Calu3 (cell line): Measurements from ENCODE around the gene TRIO. TPM values are rescaled to one million over a fixed set of nuclear protein-coding genes. Genes with fewer than 3 reads are reported as not detected.
"Not testable (repeated sequence)": the region's sequence is repeated elsewhere in the genome, so short reads cannot be mapped to it uniquely, and the experiment has no call there.

Experiments
- Bru-seq: library from RNA; stranded (reverse); fragments of 400-500 nt; gene quantifications from one replicate; lab custom pipeline; 2021; lab: Mats Ljungman, UMichigan
- BruChase-seq, 2 experiments: library from RNA; stranded (reverse); fragments of 400-500 nt; gene quantifications; one replicate each; lab custom pipeline; 2021; lab: Mats Ljungman, UMichigan
- BruUV-seq: library from RNA; stranded (reverse); fragments of 400-500 nt; replicated peaks from 2 replicates; lab custom pipeline; 2021; lab: Mats Ljungman, UMichigan
- CTCF ChIA-PET: fragments of 300-600 bp; sonication (Branson Sonifier 250); formaldehyde crosslinking; loops from one replicate; lab custom pipeline; 2022; ENCODE audit warnings: antibody characterized with exemption; lab: Charles Lee
- DNase-seq: peaks from one replicate; pipeline ENCODE4 v3.0.0; 2022
- H3K27ac Mint-ChIP-seq: one replicate; pipeline ENCODE4 v1.8.0; 2022; ENCODE audit warnings: mixed read lengths; ENCODE audit not compliant: unreplicated experiment
- H3K27me3 Mint-ChIP-seq: one replicate; pipeline ENCODE4 v1.8.0; 2022; ENCODE audit warnings: mixed read lengths; ENCODE audit not compliant: unreplicated experiment
- H3K36me3 Mint-ChIP-seq: one replicate; pipeline ENCODE4 v1.8.0; 2022; ENCODE audit warnings: mild to moderate bottlenecking, moderate library complexity, mixed read lengths; ENCODE audit not compliant: insufficient read depth, unreplicated experiment
- H3K4me1 Mint-ChIP-seq: one replicate; pipeline ENCODE4 v1.8.0; 2022; ENCODE audit warnings: mild to moderate bottlenecking, low read depth, mixed read lengths; ENCODE audit not compliant: unreplicated experiment
- H3K4me3 Mint-ChIP-seq: one replicate; pipeline ENCODE4 v1.8.0; 2022; ENCODE audit warnings: mild to moderate bottlenecking, low read depth, moderate library complexity, mixed read lengths; ENCODE audit not compliant: unreplicated experiment
- H3K9me3 Mint-ChIP-seq: one replicate; pipeline ENCODE4 v1.8.0; 2022; ENCODE audit warnings: low read depth, mixed read lengths; ENCODE audit not compliant: unreplicated experiment
- CTCF ChIP-seq: fragments of 200-600 bp; IDR thresholded peaks from one replicate; pipeline ENCODE4 v1.8.0; 2022; ENCODE audit warnings: antibody characterized with exemption; ENCODE audit not compliant: unreplicated experiment
- intact Hi-C: fragments of 100-400 bp; cut with micrococcal nuclease; formaldehyde crosslinking; loops from one replicate; pipeline ENCODE4 v1.10.0; 2022; ENCODE audit not compliant: unreplicated experiment
- long read RNA-seq: library from polyadenylated mRNA; stranded (forward); transcript quantifications from one replicate; pipeline ENCODE4 v2.0.0, GENCODE V29; 2022
- total RNA-seq: library from RNA; stranded (reverse); gene quantifications from 2 replicates; pipeline ENCODE4 v1.2.3, GENCODE V29; 2022

The TRIO gene
- total RNA-seq (150 and 183 TPM in 2 replicates), Bru-seq, nascent RNA (percentile 93 among the genes with signal in this experiment), BruChase-seq, experiment 1, labeled RNA remaining after a 6-hour chase (percentile 89 among the genes with signal in this experiment), BruChase-seq, experiment 2, labeled RNA remaining after a 2-hour chase (percentile 89 among the genes with signal in this experiment)
- long read RNA-seq, partial matches to known transcripts: 2 of 9 reads
- long read RNA-seq, other reads (novel, unspliced or antisense): 7 of 9 reads

- Mint-ChIP-seq H3K9me3 (no peaks in the 10 kb centered on the region), H3K36me3 (peaks cover 44% of the 10 kb centered on the region), H3K27ac (peak within 1 kb of the TSS; percentile 84), H3K4me3 (peak within 1 kb of the TSS; percentile 82), H3K4me1 (peaks cover 20% of the 10 kb centered on the region), H3K27me3 (peaks cover 16% of the 10 kb centered on the region)
- intact Hi-C loops: no loop called here
- TF ChIP-seq CTCF: peak; percentile 25
- no TSS peak for BruUV-seq
- peak; percentile 95 for DNase-seq
- CTCF ChIA-PET: interaction anchor here (0.9 to 1.5 kb wide), 3 partner anchors 13 to 127 kb away, joined by 3 read pairs; no protein-coding TSS in a partner anchor
Observed at GRCh38 chr5:14142827-14143545, at the start of gene TRIO. Gene TRIO (plus strand): TSS chr5:14143342. CDS start chr5:14143726, 384 bp downstream.

GRCh38 chr5:14097380-14097779 is 45.8 kb upstream of the TRIO start:
- CTCF ChIA-PET, H3K36me3 Mint-ChIP-seq, intact Hi-C loops, H3K9me3 Mint-ChIP-seq, DNase-seq, H3K4me1 Mint-ChIP-seq, H3K27me3 Mint-ChIP-seq, H3K27ac Mint-ChIP-seq, BruUV-seq, H3K4me3 Mint-ChIP-seq: not testable (repeated sequence)

- Mint-ChIP-seq H3K4me1 (no peaks in the 10 kb centered on the region), H3K9me3 (peaks cover 4% of the 10 kb centered on the region), H3K4me3 (no peak overlapping the region), H3K36me3 (no peaks in the 10 kb centered on the region), H3K27ac (no peak overlapping the region), H3K27me3 (no peaks in the 10 kb centered on the region)
- CTCF ChIA-PET: no interaction called here
- BruUV-seq: no TSS peak
- intact Hi-C loops: no loop called here
- no peak for TF ChIP-seq CTCF
- no peak for DNase-seq
Observed at GRCh38 chr5:14097998-14098471, 45.1 kb upstream of the TRIO start.

GRCh38 chr5:14100281-14100680 is 42.9 kb upstream of the TRIO start:
- Mint-ChIP-seq H3K36me3 (peaks cover 4% of the 10 kb centered on the region), H3K4me3 (no peak overlapping the region), H3K9me3 (peaks cover 8% of the 10 kb centered on the region), H3K27me3 (no peaks in the 10 kb centered on the region), H3K4me1 (no peaks in the 10 kb centered on the region), H3K27ac (no peak overlapping the region)
- DNase-seq: no peak
- intact Hi-C loops: no loop called here
- CTCF ChIA-PET: no interaction called here
- BruUV-seq: no TSS peak
- TF ChIP-seq CTCF: no peak
